SW480 (cell line): ENCODE results near the gene KSR1.
"Not testable (repeated sequence)": the region's sequence is repeated elsewhere in the genome, so short reads cannot be mapped to it uniquely, and the experiment has no call there.

Experiments used
- DNase-seq: peaks from one replicate; pipeline ENCODE4 v3.0.0-alpha.2; 2016; ENCODE audit warnings: low spot score

Gene KSR1

DNA sequence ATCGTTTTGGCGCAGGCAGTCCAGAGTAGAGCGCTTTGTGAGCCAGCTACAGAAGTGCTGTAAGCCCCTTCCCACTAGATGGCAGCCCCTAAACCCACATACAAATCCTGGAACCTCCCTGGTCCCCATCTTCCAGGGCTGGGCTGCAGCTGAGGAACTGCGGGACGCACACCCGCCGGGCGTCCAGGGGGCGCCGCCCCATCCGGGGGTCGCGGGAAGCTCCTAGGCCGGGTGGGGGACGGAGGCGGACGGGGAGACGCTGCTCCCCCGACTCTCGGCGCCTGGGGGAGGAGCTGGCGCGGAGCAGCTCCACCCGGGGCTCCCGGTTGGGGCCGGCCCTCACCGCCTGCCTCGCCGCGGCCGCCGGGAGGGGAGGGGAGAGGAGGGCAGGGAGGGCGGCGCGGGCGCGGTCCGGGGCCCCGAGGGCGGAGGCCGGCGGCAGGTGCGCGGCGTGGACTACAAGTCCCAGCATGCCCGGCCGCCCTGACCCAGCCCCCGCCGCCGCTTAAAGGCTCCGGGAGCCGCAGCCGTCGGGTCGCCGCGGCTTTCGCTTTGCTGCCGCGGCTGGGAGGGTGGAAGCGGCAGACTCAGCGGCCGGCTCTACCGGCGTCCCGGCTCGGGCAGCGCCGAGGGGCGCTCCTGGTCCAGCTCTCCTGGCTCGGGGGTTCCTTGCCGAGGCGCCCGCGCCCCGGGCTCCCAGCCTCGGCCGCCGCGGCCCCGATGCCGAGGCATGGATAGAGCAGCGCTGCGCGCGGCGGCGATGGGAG lies at the start of gene KSR1:
TSS of gene KSR1 (plus strand) at position 535 of the 767 bp plus-strand sequence. CDS start at position 731, 196 bp downstream.
- peak; percentile 76 for DNase-seq

DNA sequence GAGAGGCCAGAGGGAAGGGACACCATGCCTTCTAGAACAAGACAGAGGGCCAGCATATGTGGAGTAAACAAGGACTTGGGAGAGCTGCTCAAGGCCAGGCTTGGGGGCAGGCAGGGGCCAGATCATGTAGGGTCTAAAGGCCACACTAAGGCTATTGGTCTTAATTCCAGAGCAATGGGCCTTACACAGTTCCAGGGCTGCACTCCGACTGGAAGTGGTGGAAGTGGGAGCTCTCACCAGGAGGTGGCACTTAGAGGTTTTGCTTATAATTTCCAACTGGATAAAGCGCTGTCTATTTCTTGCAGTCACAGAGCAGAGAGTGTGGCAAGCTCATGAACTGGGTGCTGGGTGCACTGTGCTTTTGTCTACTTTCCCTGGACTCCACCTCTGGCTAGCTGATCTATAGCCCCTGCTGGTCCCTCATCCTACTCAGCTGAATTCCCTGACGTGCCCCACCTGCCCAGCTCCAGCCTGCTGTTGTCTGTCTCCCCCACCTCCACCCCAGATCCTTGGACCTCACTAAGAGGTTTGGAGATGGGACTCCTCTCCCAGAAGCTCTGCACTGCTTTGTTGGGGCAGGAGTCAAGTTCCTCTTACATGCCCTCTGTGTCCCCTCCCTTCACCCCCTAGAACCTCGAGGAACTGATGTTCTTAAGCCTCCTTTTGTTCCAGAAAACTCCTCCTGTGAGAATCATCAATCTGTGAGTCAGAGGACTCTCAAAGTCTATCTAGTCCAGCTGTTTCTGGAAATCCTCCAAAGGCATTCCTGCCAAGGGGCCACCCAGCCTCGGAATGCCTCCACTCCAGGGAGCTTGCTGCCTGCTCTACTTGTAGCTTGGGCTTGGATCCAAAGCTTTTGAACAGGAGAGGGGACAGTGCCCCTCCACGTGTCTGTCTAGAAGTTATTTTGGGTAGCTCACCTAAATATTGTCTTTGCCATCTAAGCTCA lies 48.1 kb upstream of the KSR1 start:
- DNase-seq = no peak

DNA sequence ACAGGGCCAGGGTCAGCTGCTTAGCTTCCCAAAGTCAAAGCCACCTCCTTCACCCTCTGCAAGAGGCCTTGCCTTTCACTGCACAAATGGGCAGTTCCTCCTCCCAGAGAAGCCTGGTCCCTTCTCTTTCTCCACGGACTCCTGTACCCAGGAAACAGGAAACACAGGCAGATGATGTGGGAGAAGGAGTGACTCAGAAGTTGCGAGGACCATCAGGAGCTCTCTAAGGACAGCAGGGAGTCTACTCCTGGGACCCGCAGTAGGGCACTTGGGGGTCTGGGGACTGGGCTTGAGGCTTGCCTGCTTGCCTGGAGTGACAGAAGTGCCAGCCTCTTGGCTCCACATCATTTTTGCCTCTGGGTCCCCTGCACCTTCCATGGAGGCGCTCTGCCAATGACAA lies 47.4 kb upstream of the KSR1 start:
- no peak for DNase-seq

DNA sequence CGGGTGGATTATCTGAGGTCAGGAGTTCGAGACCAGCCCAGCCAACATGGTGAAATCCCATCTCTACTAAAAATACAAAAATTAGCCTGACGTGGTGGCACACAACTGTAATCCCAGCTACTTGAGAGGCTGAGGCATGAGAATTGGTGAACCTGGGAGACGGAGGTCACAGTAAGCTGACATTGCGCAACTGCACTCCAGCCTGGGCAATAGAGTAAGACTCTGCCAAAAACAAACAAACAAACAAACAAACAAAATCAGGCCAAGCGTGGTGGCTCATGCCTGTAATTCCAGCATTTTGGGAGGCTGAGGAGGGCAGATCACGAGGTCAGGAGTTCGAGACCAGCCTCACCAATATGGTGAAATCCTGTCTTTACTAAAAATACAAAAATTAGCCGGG lies 44.1 kb upstream of the KSR1 start:
- not testable (repeated sequence) for DNase-seq

DNA sequence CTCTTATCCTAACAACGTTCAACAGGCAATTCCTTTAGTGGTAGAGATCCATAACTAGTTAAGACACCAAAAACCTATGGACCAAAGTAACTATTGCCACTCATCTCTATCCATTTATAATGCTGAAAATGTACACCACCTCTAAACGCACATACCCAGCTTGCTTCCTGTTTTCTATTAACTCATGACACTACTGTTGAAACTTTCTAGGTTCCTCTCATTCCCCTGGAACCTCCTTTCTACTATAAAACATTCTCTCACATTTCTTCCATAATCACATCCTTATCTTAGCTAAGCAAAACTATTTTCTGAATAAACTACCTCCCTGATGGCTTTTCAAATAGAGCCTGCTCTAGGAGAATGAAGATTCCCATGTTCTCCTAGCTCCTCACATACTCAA lies 42.9 kb upstream of the KSR1 start:
- no peak for DNase-seq

DNA sequence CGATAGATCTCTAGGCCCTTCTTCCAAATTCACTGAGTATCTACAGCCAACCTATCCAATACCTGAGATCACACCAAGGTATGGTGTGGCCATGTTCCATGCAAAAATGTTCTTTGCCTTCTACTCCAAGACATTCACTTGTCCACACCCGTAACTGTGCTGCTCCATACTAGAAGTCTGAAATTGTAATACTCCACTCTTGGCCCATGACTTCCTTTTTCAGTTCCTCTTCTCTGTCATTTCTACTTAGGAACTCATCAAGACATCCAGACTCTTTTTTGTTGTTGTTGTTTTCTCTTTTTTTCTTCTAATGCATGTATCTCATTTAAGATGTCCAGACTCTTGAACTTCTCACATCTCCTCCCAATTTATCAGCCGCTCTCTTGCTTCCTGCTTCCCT lies 42.5 kb upstream of the KSR1 start:
- DNase-seq = no peak

DNA sequence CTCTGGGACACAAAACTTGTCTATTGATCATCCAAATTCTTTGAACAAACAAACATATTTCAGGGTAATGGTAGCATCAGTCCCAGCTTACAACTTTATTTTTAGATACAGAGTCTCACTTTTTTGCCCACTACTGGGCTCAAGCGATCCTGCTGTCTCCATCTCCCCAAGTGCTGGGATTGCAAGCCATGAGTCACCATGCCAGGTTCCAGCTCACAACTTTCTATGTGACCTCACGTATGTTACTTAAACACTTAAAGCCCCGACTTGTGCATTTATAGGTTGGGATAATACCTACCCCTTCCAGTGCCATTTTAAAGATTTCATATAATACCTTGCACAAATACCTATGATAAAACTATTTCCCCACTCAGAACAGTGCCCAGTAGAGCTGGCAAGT lies 42.0 kb upstream of the KSR1 start:
- DNase-seq = no peak

DNA sequence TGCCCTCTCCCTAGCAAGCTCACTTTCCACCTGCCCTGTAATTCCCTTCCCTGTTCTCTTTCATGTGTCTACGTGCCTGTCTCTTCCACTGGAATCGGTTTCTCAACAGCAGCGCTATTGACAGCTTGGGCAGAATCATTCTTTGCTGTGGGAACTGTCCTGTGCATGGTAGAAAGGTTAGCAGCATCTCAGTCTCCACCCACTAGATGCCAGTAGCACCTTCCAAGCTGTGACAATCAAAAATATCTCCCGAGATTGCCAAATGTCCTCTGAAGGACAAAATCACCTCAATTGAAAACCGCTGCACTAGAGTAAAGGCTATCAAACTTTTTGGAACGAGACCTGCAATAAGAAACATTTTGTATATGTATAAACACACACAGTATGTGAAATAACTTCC lies 41.6 kb upstream of the KSR1 start:
- DNase-seq = no peak

DNA sequence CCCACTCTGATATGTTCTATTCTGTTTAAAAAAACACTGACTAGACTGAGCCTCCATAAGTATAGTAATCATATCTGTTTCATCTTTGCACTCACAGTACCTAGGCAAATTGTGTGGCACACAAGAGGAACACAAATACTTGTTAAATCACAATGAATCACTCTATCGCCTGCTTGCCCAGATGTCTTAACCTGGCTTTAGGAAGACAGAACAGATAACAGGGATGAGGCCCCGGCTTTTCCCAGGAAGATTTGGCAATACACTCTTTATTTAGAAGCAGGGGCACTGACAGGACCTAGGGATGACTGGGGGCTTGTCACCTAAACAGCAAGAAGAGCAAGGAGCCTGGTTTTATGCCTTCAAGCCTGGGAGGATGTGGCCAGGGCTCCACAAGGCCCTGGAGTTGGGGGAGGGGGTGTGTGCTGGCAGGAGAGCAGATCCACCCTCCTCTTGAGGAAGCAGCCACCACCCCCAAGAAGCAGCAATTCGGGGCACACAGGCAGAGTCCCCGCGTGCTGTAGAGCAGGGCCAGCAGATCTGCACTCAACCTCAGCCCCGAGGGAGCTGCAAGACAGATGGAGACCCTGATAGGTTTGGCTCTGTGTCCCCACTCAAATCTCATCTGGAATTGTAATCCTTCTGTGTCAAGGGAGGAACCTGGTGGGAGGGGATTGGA lies 41.0 kb upstream of the KSR1 start:
- no peak for DNase-seq

DNA sequence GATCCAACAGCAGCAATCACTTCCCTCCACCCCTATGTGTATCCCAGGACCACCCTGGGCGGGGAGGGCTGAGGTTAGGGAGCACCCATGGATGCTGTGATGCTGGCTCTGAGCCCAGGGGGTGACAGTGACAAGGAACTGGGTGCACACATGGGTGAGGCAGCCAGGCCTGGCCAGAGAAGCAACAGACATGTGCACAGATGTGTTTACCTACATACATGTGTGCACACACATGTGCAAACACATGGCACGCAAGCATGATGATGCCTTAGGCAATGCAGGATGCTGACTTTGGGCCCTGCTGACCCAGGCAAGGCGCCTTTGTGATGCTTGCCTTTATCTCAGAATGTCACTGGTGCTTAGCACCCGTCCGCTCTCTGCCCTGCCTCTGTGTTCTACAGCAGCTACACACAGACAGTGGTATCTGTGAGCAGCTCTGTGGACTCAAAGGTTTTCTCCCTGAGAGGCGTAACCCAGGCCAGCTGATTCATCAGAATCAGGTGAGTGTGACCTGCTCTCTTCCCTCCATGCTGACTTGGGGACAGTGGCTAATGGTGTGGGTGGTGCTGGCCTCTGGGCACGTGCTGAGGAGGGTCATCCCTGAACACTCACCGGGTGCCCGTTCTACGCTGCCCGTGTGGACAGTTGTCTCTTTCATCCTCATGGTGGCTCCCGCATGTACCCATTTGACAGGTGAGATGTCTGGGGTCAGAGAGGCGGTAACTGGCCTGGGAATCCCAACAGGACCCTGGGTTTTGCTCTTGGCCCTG lies 38.5 kb upstream of the KSR1 start:
- no peak for DNase-seq

DNA sequence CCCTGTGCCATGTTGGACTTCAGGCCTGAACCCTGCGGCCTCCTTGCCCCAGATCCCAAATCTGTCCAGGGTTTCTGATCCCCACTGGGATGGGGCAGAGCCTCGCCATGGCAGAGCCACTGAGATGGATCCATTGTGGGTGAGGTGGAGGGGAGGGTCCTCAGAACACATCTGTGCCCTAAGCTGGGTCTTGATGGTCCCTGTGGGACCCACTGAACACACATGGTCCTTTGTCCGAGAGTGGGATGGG lies 38.0 kb upstream of the KSR1 start:
- no peak for DNase-seq

DNA sequence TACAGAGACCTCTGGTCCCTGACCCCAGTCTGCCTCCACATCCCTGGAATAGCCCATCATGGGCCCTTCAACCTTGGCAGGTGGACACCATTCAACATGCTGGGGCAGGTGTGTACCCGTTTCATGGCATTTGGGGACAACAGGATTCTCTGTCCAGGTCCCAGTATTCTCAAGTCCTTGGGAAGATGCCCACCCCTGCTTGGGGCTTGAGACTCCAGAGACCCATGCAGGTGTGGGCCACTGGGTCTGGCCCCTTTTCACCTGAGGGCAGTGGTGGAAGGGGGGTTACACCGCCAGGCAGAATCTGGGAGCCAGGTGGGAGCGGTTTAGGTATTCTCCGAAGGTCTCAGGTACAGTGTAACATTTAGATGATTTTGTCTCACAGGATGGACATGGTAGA lies 37.1 kb upstream of the KSR1 start:
- DNase-seq = no peak

DNA sequence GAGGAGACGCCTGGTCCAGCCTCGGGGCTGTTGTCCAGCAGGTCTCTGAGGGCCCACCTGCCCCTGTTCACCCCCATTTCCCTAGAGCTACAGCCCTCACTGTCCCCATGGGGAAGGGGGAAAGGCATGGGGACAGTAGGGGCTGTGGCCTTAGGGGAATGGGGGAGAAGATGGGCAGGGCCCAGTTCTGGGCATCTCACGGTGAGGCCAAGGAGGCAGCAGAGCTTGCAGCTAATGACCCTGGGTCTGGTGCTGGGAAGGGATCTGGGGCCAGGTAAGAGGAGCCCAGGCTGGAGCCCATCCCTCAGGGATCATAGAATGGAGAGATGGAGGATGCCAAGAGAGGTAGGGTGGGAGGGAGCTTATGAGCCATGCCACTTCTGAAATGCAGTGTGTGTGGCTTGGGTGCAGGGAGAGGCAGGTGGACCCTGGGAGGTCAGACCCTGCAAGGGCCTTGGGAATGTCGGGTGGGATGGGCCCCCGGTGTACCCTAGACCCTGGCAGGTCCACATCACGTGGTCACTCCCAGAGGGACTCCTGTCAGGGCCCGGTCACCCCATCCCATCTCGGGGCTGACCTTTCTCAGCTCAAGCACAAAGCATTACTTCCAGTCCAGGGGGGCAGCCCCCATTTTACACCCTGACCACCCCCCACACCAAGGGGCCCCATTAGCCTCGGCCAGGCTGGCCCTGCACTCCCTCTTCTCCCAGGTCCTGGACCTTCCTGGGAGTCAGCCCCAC lies 35.9 kb upstream of the KSR1 start:
- no peak for DNase-seq

DNA sequence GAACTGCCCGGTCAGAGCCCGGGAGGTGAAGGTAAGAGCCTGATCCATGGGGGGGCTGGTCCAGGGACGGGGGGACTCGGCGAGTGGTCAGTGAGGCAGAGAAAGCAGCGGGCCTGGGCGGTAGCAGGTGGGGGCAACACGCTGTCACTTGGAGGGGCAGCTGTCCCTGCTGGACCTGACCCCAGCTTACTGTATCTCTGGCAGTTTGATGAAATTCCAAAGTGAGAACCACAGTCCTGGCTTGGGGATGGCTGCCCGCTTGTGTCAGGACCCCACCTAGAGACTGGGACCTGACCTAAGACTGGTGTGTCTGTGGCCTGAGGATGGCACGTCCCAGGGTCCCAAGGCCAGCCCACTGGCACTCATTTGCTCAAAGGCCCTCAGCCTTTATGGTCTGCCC lies 35.1 kb upstream of the KSR1 start:
- no peak for DNase-seq

DNA sequence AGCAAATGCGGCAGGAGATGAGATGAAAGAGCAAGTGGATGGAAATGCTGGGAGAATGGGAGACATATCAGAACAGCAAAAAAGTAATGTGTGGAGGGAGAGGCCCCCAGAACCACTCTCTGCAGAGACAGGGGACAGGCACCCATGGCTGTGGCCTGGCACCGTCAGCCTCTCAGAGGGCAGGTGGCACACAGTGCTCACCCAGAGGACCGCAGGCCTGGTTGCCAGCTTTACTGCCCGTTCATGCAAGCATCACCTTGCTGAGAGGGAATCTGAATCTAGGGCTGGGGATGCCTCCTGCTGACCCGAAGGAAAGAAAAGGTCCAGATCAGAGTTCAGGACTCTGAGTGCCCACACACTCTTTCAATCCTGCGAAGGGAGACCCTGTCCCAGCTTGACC lies 34.6 kb upstream of the KSR1 start:
- DNase-seq = not testable (repeated sequence)

DNA sequence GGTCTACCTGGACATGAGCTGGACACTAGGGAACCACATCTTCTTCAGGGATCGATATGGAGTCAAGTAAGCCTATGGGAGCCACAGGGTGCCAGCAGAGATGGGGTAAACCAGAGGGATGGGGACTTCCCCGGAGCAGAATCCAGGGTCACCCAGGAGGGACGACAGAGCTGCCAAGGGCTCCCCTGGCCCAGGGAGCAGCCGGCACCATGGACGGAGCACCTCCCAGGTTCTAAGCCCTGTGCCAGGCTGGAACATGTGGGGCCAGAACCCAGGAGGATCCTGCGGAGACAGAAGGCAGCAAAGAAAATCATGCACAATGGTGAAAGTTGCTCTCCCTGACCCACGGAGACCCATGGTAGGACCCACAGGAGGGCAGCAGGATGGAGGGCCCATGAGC lies 33.6 kb upstream of the KSR1 start:
- DNase-seq = no peak

DNA sequence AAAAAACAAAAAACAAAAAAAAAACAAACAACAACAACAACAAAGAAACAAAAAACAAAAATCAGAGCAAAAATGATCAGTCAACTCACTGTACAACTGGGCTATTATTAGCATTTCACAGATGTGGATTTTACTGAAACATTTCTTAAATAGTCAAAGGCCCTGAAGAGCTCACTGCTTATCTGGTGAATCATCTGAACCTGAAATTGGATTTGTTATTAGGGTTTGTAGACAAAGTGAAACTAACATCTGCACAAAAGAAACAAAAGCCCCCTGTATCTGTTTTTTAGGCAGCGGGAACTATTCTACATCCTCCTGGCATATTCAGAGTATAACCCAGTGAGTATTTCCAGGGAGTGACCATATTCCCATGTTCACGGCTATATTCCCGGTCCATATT lies 32.6 kb upstream of the KSR1 start:
- DNase-seq = no peak

DNA sequence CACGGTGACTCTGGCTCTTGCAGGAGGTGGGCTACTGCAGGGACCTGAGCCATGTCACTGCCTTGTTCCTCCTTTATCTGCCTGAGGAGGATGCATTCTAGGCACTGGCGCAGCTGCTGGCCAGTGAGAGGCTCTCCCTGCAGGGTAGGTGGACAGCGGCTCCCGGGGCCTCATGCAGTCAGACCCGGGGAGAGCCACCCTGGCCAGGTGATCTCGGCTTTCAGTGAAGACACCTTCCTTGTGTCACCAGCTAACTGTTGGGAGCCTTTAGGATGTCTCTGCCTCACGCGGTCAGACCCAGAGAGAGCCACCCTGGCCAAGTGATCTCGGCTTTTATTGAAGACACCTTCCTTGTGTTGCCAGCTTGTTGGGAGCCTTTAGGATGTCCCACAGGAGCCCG lies 31.7 kb upstream of the KSR1 start:
- no peak for DNase-seq

DNA sequence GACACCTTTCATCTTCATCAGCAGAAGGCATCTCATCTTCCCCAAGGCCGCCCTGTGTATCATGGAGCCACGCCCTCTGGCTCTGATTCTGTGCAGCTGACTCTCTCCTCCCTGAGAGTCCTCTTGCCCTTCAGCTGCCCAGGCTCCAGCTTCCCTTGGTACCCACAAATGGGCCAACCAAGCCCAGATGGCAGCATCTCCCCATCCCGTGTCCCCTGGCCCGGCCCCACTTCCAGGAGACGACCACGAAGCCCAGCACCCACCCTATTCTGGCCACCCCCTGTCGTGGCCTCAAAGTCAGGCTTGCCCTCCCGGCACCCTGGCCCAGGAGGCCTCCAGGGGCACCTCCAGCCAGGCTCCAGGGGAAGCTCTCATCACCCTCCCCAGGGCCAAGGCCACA lies 31.3 kb upstream of the KSR1 start:
- DNase-seq = no peak

DNA sequence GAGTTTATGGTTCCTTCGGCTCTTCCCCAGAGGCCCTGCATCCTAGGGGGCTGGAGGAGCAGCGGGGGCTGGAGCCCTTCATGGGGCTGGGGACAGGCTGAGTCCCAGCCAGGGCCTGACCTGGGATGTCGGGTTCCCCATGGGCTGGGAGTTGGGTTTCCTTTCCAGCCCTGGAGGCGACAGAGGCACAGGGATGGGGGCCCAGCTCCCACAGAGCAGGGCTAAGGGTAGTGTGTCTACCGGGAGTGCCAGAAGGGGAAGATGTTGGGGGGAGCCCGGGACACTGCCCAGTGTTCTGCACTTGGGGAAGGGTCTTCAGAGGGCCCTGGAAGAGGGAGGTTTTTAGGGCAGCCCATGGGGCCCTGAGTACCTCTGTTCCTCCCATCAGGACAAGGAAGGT lies 30.7 kb upstream of the KSR1 start:
- not testable (repeated sequence) for DNase-seq

DNA sequence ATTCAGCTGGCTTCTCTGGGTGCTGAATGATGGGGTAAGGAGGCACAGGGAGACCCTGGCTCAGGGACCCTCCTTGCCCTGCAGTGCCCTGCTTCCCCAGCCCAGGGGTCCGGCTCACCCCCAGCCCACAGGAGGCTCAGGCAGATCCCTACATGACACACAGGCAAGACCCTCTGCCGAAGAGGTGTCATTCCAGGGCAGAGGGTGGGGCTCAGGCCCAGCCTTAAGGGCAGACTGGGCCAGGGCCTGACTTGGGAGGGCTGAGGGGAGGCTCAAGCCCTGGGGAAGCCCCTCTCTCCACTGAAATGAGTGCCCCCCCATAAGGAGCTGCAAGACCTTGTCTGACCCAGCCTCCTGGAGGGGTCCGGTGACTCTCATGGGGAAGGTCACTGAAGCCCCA lies 30.3 kb upstream of the KSR1 start:
- DNase-seq = no peak

DNA sequence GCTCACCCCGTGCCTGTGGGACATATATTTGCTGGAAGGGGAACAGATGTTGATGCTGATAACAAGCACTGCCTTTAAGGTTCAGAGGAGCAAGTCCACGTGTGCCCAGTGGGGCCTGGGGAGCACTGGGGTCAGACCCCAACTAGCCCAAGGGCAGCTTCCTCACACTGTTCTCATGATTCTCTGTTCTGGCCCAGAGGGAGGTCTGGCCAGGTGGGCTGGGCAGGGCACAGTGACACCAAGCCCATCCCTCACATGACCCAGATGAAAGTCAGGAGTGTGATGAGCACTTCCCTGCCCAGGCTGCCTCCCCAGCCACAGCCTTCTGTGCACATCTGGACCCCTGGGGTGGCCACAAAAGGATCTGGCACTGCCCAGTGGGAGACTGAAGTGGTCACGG lies 29.8 kb upstream of the KSR1 start:
- not testable (repeated sequence) for DNase-seq
